Stomach (tissue), 4 donors: ENCODE data around the gene NRROS.

Source experiments
- CTCF ChIP-seq, 7 experiments: fragments of 450-650 bp in 4 of 7; fragments of 200-600 bp in 3 of 7; sonication (generic) in 3 of 7; IDR thresholded peaks; one replicate each; pipeline ENCODE4 v1.5.1; 2016 to 2019; ENCODE audit warnings: antibody characterized with exemption in 7 of 7, control low read depth in 2 of 7, mild to moderate bottlenecking in 1 of 7
- EP300 ChIP-seq: sonication (generic); formaldehyde crosslinking; IDR thresholded peaks from one replicate; pipeline ENCODE4 v1.6.1; 2017; ENCODE audit warnings: antibody characterized with exemption
- POLR2AphosphoS5 ChIP-seq, 3 donors: sonication (generic); formaldehyde crosslinking; IDR thresholded peaks; one replicate each; pipeline ENCODE4 v1.6.1; 2016; ENCODE audit warnings: antibody characterized with exemption in 3 of 3

- TF ChIP-seq POLR2AphosphoS5 (IDR thresholded peaks at IDR 0.05) (no peak), CTCF (IDR thresholded peaks at IDR 0.05) (no peak), EP300 (no peak)
Observed at GRCh38 chr3:196708467-196708866, 69.0 kb downstream of the NRROS start.
